Skin of body (tissue), 2 donors: ENCODE data around the gene CPAMD8. TPM values are rescaled to one million over a fixed set of nuclear protein-coding genes. Genes with fewer than 3 reads are reported as not detected.
"Not testable (repeated sequence)": the region's sequence is repeated elsewhere in the genome, so short reads cannot be mapped to it uniquely, and the experiment has no call there.

Experiments
- DNase-seq: peaks from one replicate; lab custom pipeline; 2025; lab: John Stamatoyannopoulos, UW
- total RNA-seq: library from RNA; depleted of rRNA; stranded (reverse); fragments of >200 nt; gene quantifications from one replicate; pipeline ENCODE4 v1.2.3, GENCODE V29; 2014

The CPAMD8 gene
- total RNA-seq, 1 donor from 2014 or later: 4.0 TPM

- DNase-seq: no peak
These were observed 79.4 kb downstream of the CPAMD8 start for GRCh38 chr19:16946951-16947940.

- no peak for DNase-seq
These were observed 80.7 kb downstream of the CPAMD8 start for GRCh38 chr19:16945762-16946465.

DNA sequence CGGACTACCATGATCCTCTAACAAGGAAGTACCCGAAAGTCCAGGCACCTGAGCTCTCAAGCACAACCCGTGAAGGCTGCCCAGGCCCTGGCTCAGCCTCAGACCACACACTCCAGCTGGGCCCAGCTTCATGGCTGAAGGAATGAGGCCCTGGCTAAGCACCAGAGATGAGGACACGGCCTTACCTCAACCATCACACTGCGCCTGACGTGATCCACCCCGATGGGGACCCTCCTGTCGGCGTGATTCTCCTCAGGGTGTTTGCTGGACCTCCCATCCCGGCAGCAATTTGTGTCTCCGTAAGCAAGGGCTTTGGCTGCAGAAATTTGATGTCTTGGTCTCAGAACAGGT, 81.3 kb downstream of the CPAMD8 start:
- DNase-seq: no peak

DNA sequence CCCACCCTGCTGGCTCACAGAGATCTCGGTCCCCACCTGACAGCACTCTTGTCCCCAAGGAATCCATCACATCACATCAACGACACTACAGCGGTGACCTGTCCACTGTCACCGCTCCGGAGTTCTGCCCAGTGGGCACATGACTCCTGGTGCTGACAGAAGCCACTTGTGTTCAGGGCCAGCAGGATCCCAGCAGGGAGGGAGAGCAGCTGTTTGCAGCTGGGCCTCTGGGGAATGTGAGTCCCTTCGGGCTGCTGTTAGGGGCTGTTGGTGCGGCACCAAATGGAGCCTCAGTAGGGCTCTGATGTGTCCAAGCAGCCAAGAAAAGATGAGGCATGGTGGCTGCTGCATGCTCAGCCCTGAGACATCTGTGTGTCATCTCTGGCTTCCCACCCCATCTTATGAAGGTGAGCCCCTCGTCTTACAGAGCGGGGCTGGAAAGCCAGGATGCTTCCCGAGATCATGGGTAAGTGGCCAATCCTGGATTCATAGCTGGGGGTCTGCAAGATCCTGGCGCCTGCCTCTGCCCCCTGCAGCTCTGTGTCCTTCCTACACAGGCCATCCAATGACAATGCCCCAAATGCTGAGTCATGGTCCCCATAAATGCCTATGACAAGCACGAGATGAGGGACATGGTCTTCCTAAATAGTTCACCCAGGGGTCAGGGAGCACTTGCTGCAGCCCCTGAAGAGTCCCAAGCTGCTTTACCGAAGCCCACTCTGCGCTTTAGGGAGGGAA, 81.8 kb downstream of the CPAMD8 start:
- DNase-seq: no peak

- no peak for DNase-seq
These were observed 82.5 kb downstream of the CPAMD8 start for GRCh38 chr19:16943942-16944625.

GRCh38 chr19:16943090-16943489, 83.5 kb downstream of the CPAMD8 start:
- DNase-seq: not testable (repeated sequence)

GRCh38 chr19:16942583-16942982, 84.0 kb downstream of the CPAMD8 start:
- DNase-seq: no peak

- no peak for DNase-seq
These were observed 86.0 kb downstream of the CPAMD8 start for GRCh38 chr19:16940626-16941025.

DNA sequence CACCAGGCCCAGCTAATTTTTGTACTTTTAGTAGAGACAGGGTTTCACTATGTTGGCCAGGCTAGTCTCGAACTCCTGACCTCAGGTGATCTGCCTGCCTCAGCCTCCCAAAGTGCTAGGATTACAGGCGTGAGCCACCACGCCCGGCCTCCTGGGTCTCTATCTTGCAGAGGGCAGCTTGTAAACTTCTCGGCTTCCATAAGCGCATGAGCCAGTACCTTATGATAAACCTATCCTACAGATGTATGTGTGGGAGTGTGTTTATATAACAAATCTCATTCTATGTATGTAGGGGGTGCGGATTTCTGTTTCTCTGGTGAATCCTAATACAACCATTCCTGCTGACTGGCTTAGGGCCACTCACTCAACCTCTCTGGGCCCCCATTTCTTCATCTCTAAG, 86.5 kb downstream of the CPAMD8 start:
- DNase-seq: not testable (repeated sequence)

DNA sequence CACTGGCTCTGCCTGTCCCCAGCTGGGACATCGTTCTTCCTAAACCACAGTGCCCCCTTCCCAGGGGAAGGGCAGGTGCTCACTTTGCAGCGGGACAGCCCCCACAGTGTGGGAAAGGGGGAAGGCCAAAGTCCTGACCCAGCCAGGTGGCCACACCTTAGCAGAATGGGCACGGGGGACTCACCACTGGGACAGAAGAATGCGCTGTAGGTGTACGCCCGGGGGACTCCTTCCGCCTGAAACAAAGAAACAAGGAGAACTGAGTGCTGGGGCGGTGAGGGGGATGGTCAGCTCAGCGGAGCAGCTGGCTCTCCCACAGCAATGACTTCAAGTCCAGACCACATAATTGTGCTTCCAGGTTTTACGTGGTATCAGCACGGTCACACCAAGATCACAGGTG, 88.4 kb downstream of the CPAMD8 start:
- DNase-seq: no peak

- DNase-seq: not testable (repeated sequence)
These were observed 88.8 kb downstream of the CPAMD8 start for GRCh38 chr19:16937796-16938195.

GRCh38 chr19:16936901-16937300, 89.7 kb downstream of the CPAMD8 start:
- no peak for DNase-seq

DNA sequence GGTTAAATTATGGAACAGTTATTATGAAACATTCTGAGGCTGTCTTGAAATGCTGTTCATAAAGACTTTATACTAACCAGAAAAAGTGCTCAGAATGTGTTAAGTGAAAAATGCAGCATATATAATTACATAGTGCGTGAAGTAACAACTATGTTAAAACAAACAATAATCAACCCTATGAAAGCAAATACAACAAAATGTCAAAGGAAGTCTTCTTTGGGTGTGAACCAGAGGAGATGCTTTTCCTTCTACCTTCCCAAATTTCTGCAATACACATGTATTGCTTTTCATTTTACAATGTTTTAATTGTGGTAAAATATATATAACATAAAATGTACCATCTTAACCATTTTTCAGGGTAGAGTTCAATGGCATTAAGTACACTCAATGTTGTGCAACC, 92.1 kb downstream of the CPAMD8 start:
- no peak for DNase-seq

- DNase-seq: no peak
These were observed 95.3 kb downstream of the CPAMD8 start for GRCh38 chr19:16931306-16931705.

DNA sequence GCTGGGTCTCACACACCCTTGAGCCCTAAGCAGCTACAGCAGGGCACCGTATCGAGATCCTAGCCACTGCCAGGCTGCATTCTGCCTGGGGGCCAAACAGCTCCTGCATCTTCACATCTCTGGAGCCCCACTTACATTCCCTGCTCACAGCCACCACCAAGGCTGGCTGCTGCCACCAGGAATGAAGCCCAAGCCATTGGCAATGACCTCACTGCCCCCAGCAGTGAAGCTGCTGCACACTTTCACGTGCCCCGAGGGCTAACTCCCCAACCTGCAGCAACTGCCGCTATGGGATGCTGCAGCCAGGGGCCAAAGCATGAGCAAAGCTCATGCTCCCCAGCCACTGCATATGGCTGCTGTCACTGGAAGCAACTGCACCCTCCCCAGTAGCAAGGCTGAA, 95.9 kb downstream of the CPAMD8 start:
- DNase-seq: no peak

- DNase-seq: no peak
These were observed 97.7 kb downstream of the CPAMD8 start for GRCh38 chr19:16928916-16929315.

DNA sequence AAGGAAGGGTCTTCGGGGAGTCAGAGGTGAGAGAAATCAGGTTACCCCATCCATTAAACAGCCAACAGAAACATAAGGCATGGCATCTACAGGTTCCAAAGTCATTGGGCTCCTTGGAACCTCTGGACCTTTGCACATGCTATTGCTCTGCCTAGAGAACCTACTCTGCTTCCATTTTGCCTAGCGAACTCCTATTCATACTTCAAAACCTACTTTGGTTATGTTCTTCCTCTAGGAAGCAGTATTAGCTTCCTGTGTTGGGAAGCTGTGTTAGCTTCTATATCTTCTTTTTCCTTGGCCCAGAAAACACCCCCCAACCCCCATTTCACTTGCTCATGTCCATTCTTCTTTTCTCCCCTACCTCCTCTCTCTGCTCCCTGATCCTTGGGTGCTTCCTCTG, 98.3 kb downstream of the CPAMD8 start:
- no peak for DNase-seq

GRCh38 chr19:16927883-16928282, 98.7 kb downstream of the CPAMD8 start:
- DNase-seq: no peak

- DNase-seq: no peak
These were observed 103.7 kb downstream of the CPAMD8 start for GRCh38 chr19:16922949-16923348.

DNA sequence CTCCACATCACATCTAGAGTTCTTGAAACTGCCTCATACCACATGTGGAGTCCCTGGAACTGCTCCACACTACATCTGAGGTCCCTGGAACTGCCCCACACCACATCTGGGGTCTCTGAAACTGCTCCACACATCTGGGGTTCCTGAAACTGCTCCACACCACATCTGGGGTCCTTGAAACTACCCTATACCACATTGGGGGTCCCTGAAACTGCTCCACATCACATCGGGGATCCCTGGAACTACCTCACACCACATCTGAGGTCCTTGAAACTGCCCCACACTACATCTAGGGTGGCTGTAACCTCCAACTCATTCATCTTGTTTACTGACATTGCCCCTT, 104.0 kb downstream of the CPAMD8 start:
- no peak for DNase-seq

- DNase-seq: no peak
These were observed 104.6 kb downstream of the CPAMD8 start for GRCh38 chr19:16921766-16922591.
